Loucy (cell line): Measurements from ENCODE around the gene STIM1.

Experiments used
- H2AFZ ChIP-seq: fragments of 200-600 bp; sonication (generic); 2 replicates; pipeline ENCODE4 v1.6.0; 2016; ENCODE audit warnings: antibody characterized with exemption, mild to moderate bottlenecking, low read length, moderate library complexity
- H3F3A ChIP-seq: fragments of 200-600 bp; 2 replicates; pipeline ENCODE4 v1.6.0; 2016; ENCODE audit warnings: antibody characterized with exemption, low read depth, mild to moderate bottlenecking
- H3K27me3 ChIP-seq: fragments of 200-600 bp; sonication (generic); 2 replicates; pipeline ENCODE4 v1.6.1; 2014; ENCODE audit warnings: low read length, mild to moderate bottlenecking; ENCODE audit not compliant: insufficient read depth, poor library complexity, severe bottlenecking
- H3K36me3 ChIP-seq: fragments of 200-600 bp; sonication (generic); 2 replicates; pipeline ENCODE4 v1.6.1; 2016; ENCODE audit warnings: low read length; ENCODE audit not compliant: insufficient read depth
- H3K4me1 ChIP-seq: fragments of 200-600 bp; sonication (generic); 2 replicates; pipeline ENCODE4 v1.5.1; 2014; ENCODE audit warnings: low read length, mild to moderate bottlenecking; ENCODE audit not compliant: insufficient read depth, poor library complexity, severe bottlenecking
- H3K4me2 ChIP-seq: fragments of 200-600 bp; sonication (generic); 2 replicates; pipeline ENCODE4 v1.6.0; 2014; ENCODE audit warnings: antibody characterized with exemption, low read length, low read depth, mild to moderate bottlenecking; ENCODE audit not compliant: poor library complexity, severe bottlenecking
- H3K4me3 ChIP-seq: fragments of 200-600 bp; sonication (generic); 2 replicates; pipeline ENCODE4 v1.5.1; 2014; ENCODE audit warnings: low read length, mild to moderate bottlenecking, mixed read lengths; ENCODE audit not compliant: poor library complexity, severe bottlenecking
- H3K79me2 ChIP-seq: fragments of 200-600 bp; sonication (generic); 2 replicates; pipeline ENCODE4 v1.6.1; 2014; ENCODE audit warnings: low read length; ENCODE audit not compliant: insufficient read depth
- H3K9ac ChIP-seq: fragments of 200-600 bp; sonication (generic); 2 replicates; pipeline ENCODE4 v1.6.0; 2014; ENCODE audit warnings: mild to moderate bottlenecking, low read depth, low read length, moderate library complexity; ENCODE audit not compliant: poor library complexity, severe bottlenecking
- H3K9me2 ChIP-seq: fragments of 200-600 bp; sonication (generic); replicated peaks from 2 replicates; pipeline ENCODE4 v1.6.1; 2016; ENCODE audit warnings: low read depth, low read length, mixed read lengths
- H3K9me3 ChIP-seq: fragments of 200-600 bp; sonication (generic); 2 replicates; pipeline ENCODE4 v1.6.1; 2014; ENCODE audit warnings: mild to moderate bottlenecking, antibody characterized with exemption, low read length, low read depth; ENCODE audit not compliant: insufficient read depth
- H4K20me1 ChIP-seq: fragments of 200-600 bp; sonication (generic); 2 replicates; pipeline ENCODE4 v1.6.0; 2014; ENCODE audit warnings: antibody characterized with exemption, low read length, mild to moderate bottlenecking; ENCODE audit not compliant: insufficient read depth, poor library complexity, severe bottlenecking
- CTCF ChIP-seq: fragments of 200-600 bp; sonication (generic); conservative IDR thresholded peaks from 2 replicates; pipeline ENCODE4 v1.5.1; 2014; ENCODE audit warnings: mild to moderate bottlenecking, antibody characterized with exemption, low read length
- EZH2phosphoT487 ChIP-seq: fragments of 200-600 bp; IDR thresholded peaks from 2 replicates; pipeline ENCODE4 v1.6.1; 2018; ENCODE audit warnings: antibody characterized with exemption, mild to moderate bottlenecking, moderate library complexity, borderline replicate concordance

Gene STIM1

GRCh38 chr11:3986301-3986700 lies 130.8 kb downstream of the STIM1 start:
- no peaks in the 10 kb centered on the region for H3K27me3 ChIP-seq

GRCh38 chr11:3989276-3989920 lies 133.9 kb downstream of the STIM1 start:
- no peaks in the 10 kb centered on the region for H3K27me3 ChIP-seq
- H4K20me1 ChIP-seq: peaks cover 4% of the 10 kb centered on the region
- no peak overlapping the region for H3K4me3 ChIP-seq
- no peaks in the 10 kb centered on the region for H3F3A ChIP-seq
- H3K79me2 ChIP-seq: peaks cover 87% of the 10 kb centered on the region
- H3K36me3 ChIP-seq: peaks cover 10% of the 10 kb centered on the region; the same call in 1 of the 2 replicates
- H3K9ac ChIP-seq: no peak overlapping the region
- H3K9me3 ChIP-seq: peaks cover 7% of the 10 kb centered on the region; the same call in 1 of the 2 replicates
- no peak overlapping the region for H2AFZ ChIP-seq
- H3K4me1 ChIP-seq: peaks cover 12% of the 10 kb centered on the region
- no peak for TF ChIP-seq CTCF
- no peak for TF ChIP-seq EZH2phosphoT487
- no peaks in the 10 kb centered on the region for H3K9me2 ChIP-seq
- H3K4me2 ChIP-seq: no peak overlapping the region

More at GRCh38 chr11:3986301-3986700, 130.8 kb downstream of the STIM1 start:
- peaks cover 39% of the 10 kb centered on the region for H3K4me1 ChIP-seq
- no peak overlapping the region for H3K4me2 ChIP-seq
- H3K79me2 ChIP-seq: peaks cover 95% of the 10 kb centered on the region
- H3K36me3 ChIP-seq: peaks cover 13% of the 10 kb centered on the region; the same call in 1 of the 2 replicates
- H3K4me3 ChIP-seq: no peak overlapping the region
- H3F3A ChIP-seq: no peaks in the 10 kb centered on the region
- no peak overlapping the region for H3K9ac ChIP-seq
- H4K20me1 ChIP-seq: peaks cover 4% of the 10 kb centered on the region
- no peak for TF ChIP-seq CTCF
- no peak for TF ChIP-seq EZH2phosphoT487
- no peaks in the 10 kb centered on the region for H3K9me3 ChIP-seq
- no peaks in the 10 kb centered on the region for H3K9me2 ChIP-seq
- no peak overlapping the region for H2AFZ ChIP-seq

GRCh38 chr11:3989921-3990290 lies 134.4 kb downstream of the STIM1 start:
- Histone ChIP-seq H4K20me1 (peaks cover 4% of the 10 kb centered on the region), H3K79me2 (peaks cover 87% of the 10 kb centered on the region), H3K9me3 (peaks cover 11% of the 10 kb centered on the region; the same call in 1 of the 2 replicates), H3K4me1 (peaks cover 7% of the 10 kb centered on the region), H3K9ac (no peak overlapping the region), H3K27me3 (no peaks in the 10 kb centered on the region), H3K4me3 (no peak overlapping the region), H2AFZ (no peak overlapping the region), H3K4me2 (no peak overlapping the region), H3F3A (no peaks in the 10 kb centered on the region), H3K36me3 (peaks cover 5% of the 10 kb centered on the region; the same call in 1 of the 2 replicates), H3K9me2 (no peaks in the 10 kb centered on the region)
- TF ChIP-seq EZH2phosphoT487: no peak
- TF ChIP-seq CTCF: no peak
